ENCODE data around the gene HSF4.

The HSF4 gene

GRCh38 chr16:67169011-67169451 is 4.5 kb downstream of the HSF4 start:
- TF ChIP-seq FOXP2 (optimal IDR thresholded peaks at IDR 0.05; ENCODE audit: borderline replicate concordance, extremely low read depth, extremely low read length, insufficient read depth): no peak
- TF ChIP-seq SIN3A (IDR thresholded peaks at IDR 0.05; ENCODE audit: borderline replicate concordance, insufficient read depth, low read length): no peak
- TF ChIP-seq REST (IDR thresholded peaks at IDR 0.05; ENCODE audit: insufficient read depth in 1 of 2, low read depth in 2 of 2, low read length in 2 of 2): peak in 1 of 2 experiments; percentile 60; a peak in 1 of 4 replicates
- TF ChIP-seq POLR2AphosphoS5 (IDR thresholded peaks at IDR 0.05; ENCODE audit: low read depth, low read length): no peak

GRCh38 chr16:67169642-67170167 is 5.2 kb downstream of the HSF4 start:
- no peak for TF ChIP-seq POLR2AphosphoS5 (IDR thresholded peaks at IDR 0.05; ENCODE audit: low read depth, low read length)
- TF ChIP-seq TAF1 (IDR thresholded peaks at IDR 0.05; ENCODE audit: borderline replicate concordance, insufficient read depth, low read length): no peak
- no peak for TF ChIP-seq FOXP2 (optimal IDR thresholded peaks at IDR 0.05; ENCODE audit: borderline replicate concordance, extremely low read depth, extremely low read length, insufficient read depth)
- no peak for TF ChIP-seq SIN3A (IDR thresholded peaks at IDR 0.05; ENCODE audit: borderline replicate concordance, insufficient read depth, low read length)
- TF ChIP-seq REST (IDR thresholded peaks at IDR 0.05; ENCODE audit: insufficient read depth in 1 of 2, low read depth in 2 of 2, low read length in 2 of 2): no peak

GRCh38 chr16:67170168-67170948 is 5.8 kb downstream of the HSF4 start, which contains the start of gene NOL3:
TSS of gene NOL3 (plus strand) at chr16:67170538.
- TF ChIP-seq FOXP2 (optimal IDR thresholded peaks at IDR 0.05; ENCODE audit: borderline replicate concordance, extremely low read depth, extremely low read length, insufficient read depth): no peak
- TF ChIP-seq SIN3A (IDR thresholded peaks at IDR 0.05; ENCODE audit: borderline replicate concordance, insufficient read depth, low read length): no peak
- no peak for TF ChIP-seq TAF1 (IDR thresholded peaks at IDR 0.05; ENCODE audit: borderline replicate concordance, insufficient read depth, low read length)
- no peak for TF ChIP-seq REST (IDR thresholded peaks at IDR 0.05; ENCODE audit: insufficient read depth in 1 of 2, low read depth in 2 of 2, low read length in 2 of 2)
- TF ChIP-seq POLR2AphosphoS5 (IDR thresholded peaks at IDR 0.05; ENCODE audit: low read depth, low read length): no peak

- no peak for TF ChIP-seq SIN3A (IDR thresholded peaks at IDR 0.05; ENCODE audit: borderline replicate concordance, insufficient read depth, low read length)
Observed at GRCh38 chr16:67170949-67171649, 6.6 kb downstream of the HSF4 start.

- TF ChIP-seq FOXP2 (optimal IDR thresholded peaks at IDR 0.05; ENCODE audit: borderline replicate concordance, extremely low read depth, extremely low read length, insufficient read depth): no peak
- no peak for TF ChIP-seq TAF1 (IDR thresholded peaks at IDR 0.05; ENCODE audit: borderline replicate concordance, insufficient read depth, low read length)
- no peak for TF ChIP-seq SIN3A (IDR thresholded peaks at IDR 0.05; ENCODE audit: borderline replicate concordance, insufficient read depth, low read length)
- TF ChIP-seq POLR2AphosphoS5 (IDR thresholded peaks at IDR 0.05; ENCODE audit: low read depth, low read length): no peak
- TF ChIP-seq REST (IDR thresholded peaks at IDR 0.05; ENCODE audit: insufficient read depth in 1 of 2, low read depth in 2 of 2, low read length in 2 of 2): no peak
Observed at GRCh38 chr16:67173323-67173722, 8.8 kb downstream of the HSF4 start.
